Calu3 (cell line): Measurements from ENCODE around the gene GAS7. TPM values are rescaled to one million over a fixed set of nuclear protein-coding genes. Genes with fewer than 3 reads are reported as not detected.

Experiments used
- BruUV-seq: library from RNA; stranded (reverse); fragments of 400-500 nt; replicated peaks from 2 replicates; lab custom pipeline; 2021; lab: Mats Ljungman, UMichigan
- CTCF ChIA-PET: fragments of 300-600 bp; sonication (Branson Sonifier 250); formaldehyde crosslinking; loops from one replicate; lab custom pipeline; 2022; ENCODE audit warnings: antibody characterized with exemption; lab: Charles Lee
- DNase-seq: peaks from one replicate; pipeline ENCODE4 v3.0.0; 2022
- H3K27ac Mint-ChIP-seq: one replicate; pipeline ENCODE4 v1.8.0; 2022; ENCODE audit warnings: mixed read lengths; ENCODE audit not compliant: unreplicated experiment
- H3K27me3 Mint-ChIP-seq: one replicate; pipeline ENCODE4 v1.8.0; 2022; ENCODE audit warnings: mixed read lengths; ENCODE audit not compliant: unreplicated experiment
- H3K36me3 Mint-ChIP-seq: one replicate; pipeline ENCODE4 v1.8.0; 2022; ENCODE audit warnings: mild to moderate bottlenecking, moderate library complexity, mixed read lengths; ENCODE audit not compliant: insufficient read depth, unreplicated experiment
- H3K4me1 Mint-ChIP-seq: one replicate; pipeline ENCODE4 v1.8.0; 2022; ENCODE audit warnings: mild to moderate bottlenecking, low read depth, mixed read lengths; ENCODE audit not compliant: unreplicated experiment
- H3K4me3 Mint-ChIP-seq: one replicate; pipeline ENCODE4 v1.8.0; 2022; ENCODE audit warnings: mild to moderate bottlenecking, low read depth, moderate library complexity, mixed read lengths; ENCODE audit not compliant: unreplicated experiment
- H3K9me3 Mint-ChIP-seq: one replicate; pipeline ENCODE4 v1.8.0; 2022; ENCODE audit warnings: low read depth, mixed read lengths; ENCODE audit not compliant: unreplicated experiment
- CTCF ChIP-seq: fragments of 200-600 bp; IDR thresholded peaks from one replicate; pipeline ENCODE4 v1.8.0; 2022; ENCODE audit warnings: antibody characterized with exemption; ENCODE audit not compliant: unreplicated experiment
- intact Hi-C: fragments of 100-400 bp; cut with micrococcal nuclease; formaldehyde crosslinking; loops from one replicate; pipeline ENCODE4 v1.10.0; 2022; ENCODE audit not compliant: unreplicated experiment
- total RNA-seq: library from RNA; stranded (reverse); gene quantifications from 2 replicates; pipeline ENCODE4 v1.2.3, GENCODE V29; 2022

The GAS7 gene
- total RNA-seq, 1 experiment from 2014 or later, result 0.42 TPM

- peaks cover 7% of the 10 kb centered on the region for H3K9me3 Mint-ChIP-seq
- intact Hi-C loops, result no loop called here
- BruUV-seq, result no TSS peak
- DNase-seq, result no peak
- no peak overlapping the region for H3K4me3 Mint-ChIP-seq
- no peak overlapping the region for H3K27ac Mint-ChIP-seq
- H3K27me3 Mint-ChIP-seq, result no peaks in the 10 kb centered on the region
- CTCF ChIA-PET, result no interaction called here
- peaks cover under 1% of the 10 kb centered on the region for H3K36me3 Mint-ChIP-seq
- TF ChIP-seq CTCF, result no peak
- no peaks in the 10 kb centered on the region for H3K4me1 Mint-ChIP-seq
These were observed 71.5 kb downstream of the GAS7 start for GRCh38 chr17:10126616-10127501.

GRCh38 chr17:10126276-10126615 lies 72.2 kb downstream of the GAS7 start:
- Mint-ChIP-seq H3K27me3 (no peaks in the 10 kb centered on the region), H3K4me1 (no peaks in the 10 kb centered on the region), H3K27ac (no peak overlapping the region), H3K36me3 (peaks cover 4% of the 10 kb centered on the region), H3K4me3 (no peak overlapping the region), H3K9me3 (peaks cover 7% of the 10 kb centered on the region)
- DNase-seq, result no peak
- no peak for TF ChIP-seq CTCF
- no TSS peak for BruUV-seq
- intact Hi-C loops, result no loop called here
- CTCF ChIA-PET, result no interaction called here

- no peak for DNase-seq
- H3K27me3 Mint-ChIP-seq, result no peaks in the 10 kb centered on the region
- no peak for TF ChIP-seq CTCF
- intact Hi-C loops, result no loop called here
- H3K27ac Mint-ChIP-seq, result no peak overlapping the region
- CTCF ChIA-PET, result no interaction called here
- H3K9me3 Mint-ChIP-seq, result peaks cover 4% of the 10 kb centered on the region
- no peak overlapping the region for H3K4me3 Mint-ChIP-seq
- H3K4me1 Mint-ChIP-seq, result no peaks in the 10 kb centered on the region
- peaks cover 4% of the 10 kb centered on the region for H3K36me3 Mint-ChIP-seq
- BruUV-seq, result no TSS peak
These were observed 72.7 kb downstream of the GAS7 start for GRCh38 chr17:10125531-10126275.

- no peak for DNase-seq
- Mint-ChIP-seq H3K4me1 (peaks cover 11% of the 10 kb centered on the region), H3K36me3 (peaks cover 8% of the 10 kb centered on the region), H3K4me3 (no peak overlapping the region), H3K27ac (no peak overlapping the region), H3K9me3 (peaks cover 4% of the 10 kb centered on the region), H3K27me3 (no peaks in the 10 kb centered on the region)
- CTCF ChIA-PET, result no interaction called here
- no TSS peak for BruUV-seq
- intact Hi-C loops, result no loop called here
- TF ChIP-seq CTCF, result no peak
These were observed 75.3 kb downstream of the GAS7 start for GRCh38 chr17:10123093-10123492.
